Activated T-cell treated with anti-CD3 and anti-CD28 coated beads, Interleukin-2, amount 50 U/mL, for 4 hours (primary cell): ENCODE measurements around the gene PDCD4. TPM values are rescaled to one million over a fixed set of nuclear protein-coding genes. Genes with fewer than 3 reads are reported as not detected.

Experiments used
- ATAC-seq, 2 donors: fragments of 200-7000 bp; cut with Tn5 transposase; one replicate each; pipeline ENCODE4 v1.10.0; 2021
- DNase-seq: peaks from one replicate; pipeline ENCODE4 v3.0.0-alpha.2; 2020
- H3K27me3 Mint-ChIP-seq: one replicate; pipeline ENCODE4 v1.8.0; 2021; ENCODE audit warnings: low read depth, mixed read lengths
- H3K36me3 Mint-ChIP-seq: one replicate; pipeline ENCODE4 v1.8.0; 2022; ENCODE audit warnings: mixed read lengths; ENCODE audit not compliant: insufficient read depth
- H3K4me1 Mint-ChIP-seq: one replicate; pipeline ENCODE4 v1.8.0; 2021; ENCODE audit warnings: low read depth, mixed read lengths
- H3K4me3 Mint-ChIP-seq: one replicate; pipeline ENCODE4 v1.8.0; 2021; ENCODE audit warnings: mild to moderate bottlenecking, moderate library complexity, mixed read lengths
- H3K9me3 Mint-ChIP-seq: one replicate; pipeline ENCODE4 v1.8.0; 2021; ENCODE audit warnings: mixed read lengths
- total RNA-seq, 3 donors: library from RNA; stranded (reverse); gene quantifications; one replicate each; pipeline ENCODE4 v1.2.1, GENCODE V29; 2021

Gene PDCD4
- 10 to 100 TPM; 36.5 to 55.1 (median 41.3) TPM for total RNA-seq

- peak within 1 kb of the TSS; percentile 98 for H3K4me3 Mint-ChIP-seq
- ATAC-seq = peak; percentile 79 to 84
- no peaks in the 10 kb centered on the region for H3K27me3 Mint-ChIP-seq
- H3K4me1 Mint-ChIP-seq = peaks cover 70% of the 10 kb centered on the region
- no peaks in the 10 kb centered on the region for H3K36me3 Mint-ChIP-seq
- H3K9me3 Mint-ChIP-seq = no peaks in the 10 kb centered on the region
- peak; percentile 92 for DNase-seq
These were observed at the start of gene PDCD4 for GRCh38 chr10:110871298-110872084. Gene PDCD4, plus strand, starts transcription at chr10:110871928. Its CDS starts 4,100 bp downstream, at chr10:110876028.

GRCh38 chr10:110822035-110822711 is 49.6 kb upstream of the PDCD4 start:
- no peaks in the 10 kb centered on the region for H3K36me3 Mint-ChIP-seq
- ATAC-seq = no peak
- no peak overlapping the region for H3K4me3 Mint-ChIP-seq
- H3K9me3 Mint-ChIP-seq = no peaks in the 10 kb centered on the region
- H3K4me1 Mint-ChIP-seq = peaks cover 10% of the 10 kb centered on the region
- H3K27me3 Mint-ChIP-seq = no peaks in the 10 kb centered on the region
- DNase-seq = no peak

- H3K4me1 Mint-ChIP-seq = peaks cover 4% of the 10 kb centered on the region
- no peak overlapping the region for H3K4me3 Mint-ChIP-seq
- H3K36me3 Mint-ChIP-seq = no peaks in the 10 kb centered on the region
- no peaks in the 10 kb centered on the region for H3K9me3 Mint-ChIP-seq
- no peak for DNase-seq
- H3K27me3 Mint-ChIP-seq = no peaks in the 10 kb centered on the region
- ATAC-seq = no peak
These were observed 48.9 kb upstream of the PDCD4 start for GRCh38 chr10:110822712-110823311.

GRCh38 chr10:110824152-110824441 is 47.6 kb upstream of the PDCD4 start:
- H3K9me3 Mint-ChIP-seq = no peaks in the 10 kb centered on the region
- DNase-seq (no peak), ATAC-seq (no peak)
- H3K27me3 Mint-ChIP-seq = no peaks in the 10 kb centered on the region
- H3K4me1 Mint-ChIP-seq = peaks cover 2% of the 10 kb centered on the region
- H3K4me3 Mint-ChIP-seq = no peak overlapping the region
- H3K36me3 Mint-ChIP-seq = no peaks in the 10 kb centered on the region

- Mint-ChIP-seq H3K36me3 (no peaks in the 10 kb centered on the region), H3K4me1 (peaks cover 2% of the 10 kb centered on the region), H3K9me3 (no peaks in the 10 kb centered on the region), H3K4me3 (no peak overlapping the region), H3K27me3 (no peaks in the 10 kb centered on the region)
- DNase-seq (no peak), ATAC-seq (no peak)
These were observed 47.1 kb upstream of the PDCD4 start for GRCh38 chr10:110824660-110825059.

- Mint-ChIP-seq H3K27me3 (no peaks in the 10 kb centered on the region), H3K4me3 (no peak overlapping the region), H3K36me3 (no peaks in the 10 kb centered on the region), H3K4me1 (peaks cover 2% of the 10 kb centered on the region), H3K9me3 (no peaks in the 10 kb centered on the region)
- no peak for DNase-seq
- no peak for ATAC-seq
These were observed 46.2 kb upstream of the PDCD4 start for GRCh38 chr10:110825508-110825907.

GRCh38 chr10:110827410-110827809 is 44.3 kb upstream of the PDCD4 start:
- Mint-ChIP-seq H3K27me3 (no peaks in the 10 kb centered on the region), H3K4me1 (no peaks in the 10 kb centered on the region), H3K4me3 (no peak overlapping the region), H3K36me3 (no peaks in the 10 kb centered on the region), H3K9me3 (no peaks in the 10 kb centered on the region)
- DNase-seq (no peak), ATAC-seq (no peak)

GRCh38 chr10:110827875-110828274 is 43.9 kb upstream of the PDCD4 start:
- H3K9me3 Mint-ChIP-seq = no peaks in the 10 kb centered on the region
- ATAC-seq (no peak), DNase-seq (no peak)
- H3K36me3 Mint-ChIP-seq = no peaks in the 10 kb centered on the region
- no peaks in the 10 kb centered on the region for H3K27me3 Mint-ChIP-seq
- no peaks in the 10 kb centered on the region for H3K4me1 Mint-ChIP-seq
- H3K4me3 Mint-ChIP-seq = no peak overlapping the region

- ATAC-seq = no peak
- no peak overlapping the region for H3K4me3 Mint-ChIP-seq
- DNase-seq = no peak
- H3K9me3 Mint-ChIP-seq = no peaks in the 10 kb centered on the region
- H3K36me3 Mint-ChIP-seq = no peaks in the 10 kb centered on the region
- H3K27me3 Mint-ChIP-seq = no peaks in the 10 kb centered on the region
- peaks cover 3% of the 10 kb centered on the region for H3K4me1 Mint-ChIP-seq
These were observed 43.2 kb upstream of the PDCD4 start for GRCh38 chr10:110828525-110828924.

- DNase-seq (no peak), ATAC-seq (no peak)
- peaks cover 11% of the 10 kb centered on the region for H3K4me1 Mint-ChIP-seq
- H3K9me3 Mint-ChIP-seq = no peaks in the 10 kb centered on the region
- H3K27me3 Mint-ChIP-seq = no peaks in the 10 kb centered on the region
- H3K36me3 Mint-ChIP-seq = no peaks in the 10 kb centered on the region
- H3K4me3 Mint-ChIP-seq = no peak overlapping the region
These were observed 41.9 kb upstream of the PDCD4 start for GRCh38 chr10:110829721-110830410.

GRCh38 chr10:110833234-110833940 is 38.3 kb upstream of the PDCD4 start:
- Mint-ChIP-seq H3K4me1 (peaks cover 32% of the 10 kb centered on the region), H3K27me3 (no peaks in the 10 kb centered on the region), H3K9me3 (no peaks in the 10 kb centered on the region), H3K36me3 (no peaks in the 10 kb centered on the region), H3K4me3 (no peak overlapping the region)
- ATAC-seq (no peak), DNase-seq (no peak)

- no peak overlapping the region for H3K4me3 Mint-ChIP-seq
- no peak for DNase-seq
- H3K27me3 Mint-ChIP-seq = no peaks in the 10 kb centered on the region
- H3K4me1 Mint-ChIP-seq = peaks cover 32% of the 10 kb centered on the region
- no peak for ATAC-seq
- no peaks in the 10 kb centered on the region for H3K9me3 Mint-ChIP-seq
- H3K36me3 Mint-ChIP-seq = no peaks in the 10 kb centered on the region
These were observed 37.6 kb upstream of the PDCD4 start for GRCh38 chr10:110833941-110834628.

- H3K4me1 Mint-ChIP-seq = peaks cover 32% of the 10 kb centered on the region
- no peaks in the 10 kb centered on the region for H3K36me3 Mint-ChIP-seq
- no peak overlapping the region for H3K4me3 Mint-ChIP-seq
- no peak for DNase-seq
- ATAC-seq = peak; percentile 40 to 70
- H3K9me3 Mint-ChIP-seq = no peaks in the 10 kb centered on the region
- no peaks in the 10 kb centered on the region for H3K27me3 Mint-ChIP-seq
These were observed 37.0 kb upstream of the PDCD4 start for GRCh38 chr10:110834629-110835301.
